Astrocyte of the cerebellum (primary cell): ENCODE measurements around the gene NUMBL.

ENCODE experiments used
- DNase-seq: peaks from one replicate; pipeline ENCODE4 v3.0.0-alpha.2; 2011; ENCODE audit warnings: low read depth
- H3K4me3 ChIP-seq: 2 replicates; pipeline ENCODE4 v1.5.1; 2011; ENCODE audit warnings: mild to moderate bottlenecking, low read depth, low read length, moderate library complexity
- CTCF ChIP-seq: IDR thresholded peaks from 2 replicates; pipeline ENCODE4 v1.5.1; 2012; ENCODE audit warnings: low read length, low read depth, moderate library complexity, mild to moderate bottlenecking; ENCODE audit errors: missing control alignments
- in situ Hi-C: cut with HindIII; loops from 2 replicates; pipeline ENCODE4 v1.10.0; 2017; ENCODE audit warnings: low sequenced_read_pairs

NUMBL gene

GRCh38 chr19:40685563-40685962, 4.9 kb downstream of the NUMBL start:
- in situ Hi-C loops, result no loop called here
- no peak overlapping the region for H3K4me3 ChIP-seq

GRCh38 chr19:40685016-40685526, 5.4 kb downstream of the NUMBL start:
- TF ChIP-seq CTCF, result no peak
- no peak for DNase-seq
- in situ Hi-C loops, result no loop called here
- no peak overlapping the region for H3K4me3 ChIP-seq

More at GRCh38 chr19:40685563-40685962, 4.9 kb downstream of the NUMBL start:
- no peak for TF ChIP-seq CTCF
- DNase-seq, result no peak

GRCh38 chr19:40684280-40684679, 6.2 kb downstream of the NUMBL start:
- in situ Hi-C loops, result no loop called here
- TF ChIP-seq CTCF, result no peak
- no peak overlapping the region for H3K4me3 ChIP-seq

DNA sequence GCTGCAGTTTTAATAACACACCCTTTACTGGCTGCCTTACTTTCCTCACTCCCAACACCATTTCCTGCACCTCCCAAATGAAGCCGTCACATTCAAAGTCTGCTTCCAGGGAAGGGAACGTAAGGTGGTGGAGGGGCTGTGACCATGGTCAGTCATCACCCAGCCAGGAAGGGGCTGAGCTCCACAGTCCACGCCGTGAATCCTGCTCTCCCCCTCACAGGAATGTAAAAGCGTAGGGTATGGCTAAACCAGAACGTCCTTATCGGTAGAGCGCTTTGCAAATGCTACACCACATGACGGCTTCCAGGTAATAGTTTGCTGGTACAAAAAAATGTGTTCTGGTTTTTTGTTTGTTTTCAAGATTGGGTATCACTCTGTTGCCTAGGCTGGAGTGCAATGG, 7.0 kb downstream of the NUMBL start:
- in situ Hi-C loops, result no loop called here
- no peak for TF ChIP-seq CTCF
- no peak overlapping the region for H3K4me3 ChIP-seq
- no peak for DNase-seq

More at GRCh38 chr19:40684280-40684679, 6.2 kb downstream of the NUMBL start:
- DNase-seq, result no peak

DNA sequence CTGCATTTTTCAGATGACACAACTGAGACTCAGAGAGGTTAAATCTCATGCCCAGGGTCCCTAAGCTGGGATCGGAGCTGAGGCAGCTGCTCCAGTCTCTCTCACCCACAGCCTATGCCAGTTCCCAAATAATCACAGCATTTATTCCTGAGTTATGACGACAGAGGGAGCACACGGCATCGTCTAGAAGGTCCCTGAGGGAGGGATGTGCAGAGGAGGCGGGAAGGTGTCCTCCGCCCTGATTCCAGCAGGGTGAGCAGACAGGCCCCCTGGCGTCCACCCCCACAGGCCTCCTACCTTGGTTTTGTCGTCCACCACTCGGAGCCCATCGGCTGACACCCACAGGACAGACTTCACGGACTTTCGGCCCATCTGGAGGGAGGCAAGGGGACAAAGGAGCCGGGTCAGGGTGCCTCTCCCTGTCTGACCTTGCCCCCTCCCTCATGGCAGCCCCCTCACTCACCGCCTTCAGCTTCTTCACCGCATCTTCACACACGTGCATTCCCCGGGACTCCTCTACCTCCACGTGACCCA, 8.0 kb downstream of the NUMBL start:
- in situ Hi-C loops, result no loop called here
- TF ChIP-seq CTCF, result no peak
- no peak overlapping the region for H3K4me3 ChIP-seq
- no peak for DNase-seq

GRCh38 chr19:40681039-40681438, 9.4 kb downstream of the NUMBL start:
- no peak for TF ChIP-seq CTCF
- no peak overlapping the region for H3K4me3 ChIP-seq
- DNase-seq, result no peak
- in situ Hi-C loops, result no loop called here
